ENCODE results near the gene IFFO2. TPM values are rescaled to one million over a fixed set of nuclear protein-coding genes. Genes with fewer than 3 reads are reported as not detected.

The IFFO2 gene
- total RNA-seq, 1 donor from 2014 or later = 24.4 TPM

- Mint-ChIP-seq H3K27ac (no peak overlapping the region), H3K4me1 (ENCODE audit: low read depth) (no peaks in the 10 kb centered on the region), H3K27me3 (peaks cover 20% of the 10 kb centered on the region), H3K4me3 (ENCODE audit: low read depth) (no peak overlapping the region), H3K36me3 (ENCODE audit: insufficient read depth) (no peaks in the 10 kb centered on the region), H3K9me3 (ENCODE audit: low read depth) (no peaks in the 10 kb centered on the region)
- no peak for DNase-seq (ENCODE audit: low spot score, unreplicated experiment)
- TF ChIP-seq CTCF (IDR thresholded peaks at IDR 0.05; ENCODE audit: unreplicated experiment) = no peak
These were observed 100.9 kb downstream of the IFFO2 start for GRCh38 chr1:18855573-18855972.

GRCh38 chr1:18854331-18855025 is 102.0 kb downstream of the IFFO2 start:
- no peak overlapping the region for H3K4me3 Mint-ChIP-seq (ENCODE audit: low read depth)
- peaks cover 20% of the 10 kb centered on the region for H3K27me3 Mint-ChIP-seq
- no peaks in the 10 kb centered on the region for H3K4me1 Mint-ChIP-seq (ENCODE audit: low read depth)
- no peaks in the 10 kb centered on the region for H3K36me3 Mint-ChIP-seq (ENCODE audit: insufficient read depth)
- no peak overlapping the region for H3K27ac Mint-ChIP-seq
- TF ChIP-seq CTCF (IDR thresholded peaks at IDR 0.05; ENCODE audit: unreplicated experiment) = no peak
- no peak for DNase-seq (ENCODE audit: low spot score, unreplicated experiment)
- no peaks in the 10 kb centered on the region for H3K9me3 Mint-ChIP-seq (ENCODE audit: low read depth)

Small RNA genes within 50 kb of the gene (microRNA-seq; reads per million reads assigned to microRNA genes)
- not detected for gene MIR1290 (ENCODE audit: borderline number of aligned reads, unreplicated experiment)
- not detected for gene MIR4695 (ENCODE audit: borderline number of aligned reads, unreplicated experiment)

Other genes with a start within 250 kb of the IFFO2 start
- gene TAS1R2, start 97.0 kb downstream of the IFFO2 start, total RNA-seq = not detected in 2 replicates
- 29.3 and 30.0 TPM in 2 replicates for gene ALDH4A1, start 54.1 kb downstream of the IFFO2 start, total RNA-seq